Activated CD4-positive, alpha-beta memory T cell treated with anti-CD3 and anti-CD28 coated beads for 36 hours (primary cell): ENCODE data around the gene MTG2. TPM values are rescaled to one million over a fixed set of nuclear protein-coding genes. Genes with fewer than 3 reads are reported as not detected.

ENCODE experiments used
- CTCF ChIA-PET: fragments of 350-600 bp; sonication (Branson Sonifier 250); formaldehyde crosslinking; loops from one replicate; lab custom pipeline; 2021; ENCODE audit warnings: antibody characterized with exemption, inconsistent platforms; lab: Charles Lee
- POLR2A ChIA-PET: fragments of 350-600 bp; sonication (Branson Sonifier 250); formaldehyde crosslinking; loops from one replicate; lab custom pipeline; 2021; ENCODE audit warnings: antibody characterized with exemption; lab: Charles Lee
- DNase-seq: peaks from one replicate; pipeline ENCODE4 v3.0.0-alpha.2; 2020
- H3K27ac Mint-ChIP-seq: one replicate; pipeline ENCODE4 v1.8.0; 2021; ENCODE audit warnings: mixed read lengths
- H3K27me3 Mint-ChIP-seq: one replicate; pipeline ENCODE4 v1.8.0; 2021; ENCODE audit warnings: mixed read lengths
- H3K36me3 Mint-ChIP-seq: one replicate; pipeline ENCODE4 v1.8.0; 2021; ENCODE audit warnings: mixed read lengths
- H3K4me1 Mint-ChIP-seq: one replicate; pipeline ENCODE4 v1.8.0; 2021; ENCODE audit warnings: low read depth, mixed read lengths
- H3K4me3 Mint-ChIP-seq: one replicate; pipeline ENCODE4 v1.8.0; 2021; ENCODE audit warnings: mild to moderate bottlenecking, mixed read lengths
- H3K9me3 Mint-ChIP-seq: one replicate; pipeline ENCODE4 v1.8.0; 2021; ENCODE audit warnings: mixed read lengths
- intact Hi-C: fragments of 100-400 bp; cut with micrococcal nuclease; formaldehyde crosslinking; loops from one replicate; pipeline ENCODE4 v1.15.1; 2023
- total RNA-seq, 2 experiments: library from RNA; stranded (reverse); gene quantifications; one replicate each; pipeline ENCODE4 v1.2.3, GENCODE V29; 2021

MTG2 gene
- total RNA-seq, 2 experiments from 2014 or later = 31.4 to 32.5 TPM

GRCh38 chr20:62230696-62231095 is 47.9 kb downstream of the MTG2 start:
- no peaks in the 10 kb centered on the region for H3K4me1 Mint-ChIP-seq
- peaks cover 4% of the 10 kb centered on the region for H3K9me3 Mint-ChIP-seq
- no peak overlapping the region for H3K27ac Mint-ChIP-seq
- intact Hi-C loops = loop anchor here (10.0 kb wide), 1 partner anchor 166 kb away; the partner anchor contains the start of gene TAF4
- H3K4me3 Mint-ChIP-seq = no peak overlapping the region
- peaks cover 2% of the 10 kb centered on the region for H3K27me3 Mint-ChIP-seq
- DNase-seq = no peak
- ChIA-PET POLR2A (no interaction called here), CTCF (no interaction called here)
- H3K36me3 Mint-ChIP-seq = no peaks in the 10 kb centered on the region

DNA sequence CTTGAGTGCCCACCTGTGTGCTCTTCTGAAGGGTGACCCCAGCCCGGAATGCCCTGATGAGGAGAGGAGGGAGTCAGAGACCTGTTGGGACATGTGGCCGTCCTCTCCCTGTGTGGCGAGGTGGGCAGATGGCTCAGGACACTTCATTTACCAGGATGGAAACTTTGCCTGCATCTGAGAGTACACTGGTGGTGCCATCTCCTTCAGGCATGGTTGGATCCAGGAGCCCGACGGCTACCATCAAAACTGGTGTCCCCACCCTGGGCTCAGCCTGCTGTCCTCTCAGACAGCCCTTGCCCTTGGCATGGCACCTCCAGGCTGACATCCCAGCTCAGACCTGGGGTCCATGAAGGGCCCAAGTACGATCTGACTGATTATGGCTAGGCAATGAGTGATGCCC is 48.5 kb downstream of the MTG2 start:
- intact Hi-C loops = loop anchor here (10.0 kb wide), 1 partner anchor 166 kb away; the partner anchor contains the start of gene TAF4
- peaks cover 4% of the 10 kb centered on the region for H3K9me3 Mint-ChIP-seq
- POLR2A ChIA-PET = no interaction called here

GRCh38 chr20:62232194-62232593 is 49.4 kb downstream of the MTG2 start:
- no peak for DNase-seq
- no peak overlapping the region for H3K4me3 Mint-ChIP-seq
- CTCF ChIA-PET = no interaction called here
- intact Hi-C loops = loop anchor here (10.0 kb wide), 1 partner anchor 167 kb away; the partner anchor contains the start of gene TAF4
- H3K27ac Mint-ChIP-seq = no peak overlapping the region
- H3K27me3 Mint-ChIP-seq = no peaks in the 10 kb centered on the region
- POLR2A ChIA-PET = interaction anchor here (0.6 kb wide), 1 partner anchor 557 kb away, joined by 4 read pairs; no protein-coding TSS in a partner anchor
- H3K9me3 Mint-ChIP-seq = peaks cover 4% of the 10 kb centered on the region
- H3K36me3 Mint-ChIP-seq = no peaks in the 10 kb centered on the region
- no peaks in the 10 kb centered on the region for H3K4me1 Mint-ChIP-seq

More for the DNA sequence above, 48.5 kb downstream of the MTG2 start:
- no peak overlapping the region for H3K27ac Mint-ChIP-seq
- H3K36me3 Mint-ChIP-seq = no peaks in the 10 kb centered on the region
- H3K27me3 Mint-ChIP-seq = peaks cover 2% of the 10 kb centered on the region
- no peak for DNase-seq
- CTCF ChIA-PET = no interaction called here
- H3K4me1 Mint-ChIP-seq = no peaks in the 10 kb centered on the region
- H3K4me3 Mint-ChIP-seq = no peak overlapping the region

GRCh38 chr20:62232770-62233645 is 50.2 kb downstream of the MTG2 start:
- no peak for DNase-seq
- CTCF ChIA-PET = no interaction called here
- H3K4me1 Mint-ChIP-seq = peaks cover 5% of the 10 kb centered on the region
- H3K27ac Mint-ChIP-seq = no peak overlapping the region
- no peaks in the 10 kb centered on the region for H3K36me3 Mint-ChIP-seq
- peaks cover 4% of the 10 kb centered on the region for H3K9me3 Mint-ChIP-seq
- H3K4me3 Mint-ChIP-seq = no peak overlapping the region
- no peaks in the 10 kb centered on the region for H3K27me3 Mint-ChIP-seq
- intact Hi-C loops = loop anchor here (10.0 kb wide), 1 partner anchor 168 kb away; the partner anchor contains the start of gene TAF4
- POLR2A ChIA-PET = no interaction called here

DNA sequence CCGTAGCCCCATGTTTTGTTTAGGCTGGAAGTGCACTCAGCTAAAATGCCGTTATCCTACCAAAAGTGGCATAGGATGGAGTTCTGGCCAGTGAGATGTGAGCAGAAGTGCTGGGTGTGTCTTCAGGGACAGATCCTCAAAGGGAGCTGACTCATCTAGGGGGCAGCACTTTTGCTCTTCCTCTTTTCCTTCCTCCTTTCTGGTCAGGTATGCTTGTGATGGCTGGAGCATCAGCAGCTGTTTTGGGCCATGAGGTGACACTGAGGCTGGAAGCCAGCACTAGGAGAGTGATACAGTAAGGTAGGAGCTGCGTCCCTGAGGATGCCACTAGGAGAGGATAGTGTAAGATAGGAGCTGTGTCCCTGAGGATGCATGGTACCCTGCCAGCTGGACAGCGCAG is 50.9 kb downstream of the MTG2 start:
- ChIA-PET CTCF (interaction anchor here (0.8 kb wide), 1 partner anchor 337 kb away, joined by 3 read pairs; no protein-coding TSS in a partner anchor), POLR2A (no interaction called here)
- Mint-ChIP-seq H3K9me3 (peaks cover 4% of the 10 kb centered on the region), H3K4me1 (peaks cover 5% of the 10 kb centered on the region), H3K36me3 (no peaks in the 10 kb centered on the region), H3K27ac (no peak overlapping the region), H3K27me3 (no peaks in the 10 kb centered on the region), H3K4me3 (no peak overlapping the region)
- intact Hi-C loops = loop anchor here (10.0 kb wide), 1 partner anchor 169 kb away; the partner anchor contains the start of gene TAF4
- no peak for DNase-seq

DNA sequence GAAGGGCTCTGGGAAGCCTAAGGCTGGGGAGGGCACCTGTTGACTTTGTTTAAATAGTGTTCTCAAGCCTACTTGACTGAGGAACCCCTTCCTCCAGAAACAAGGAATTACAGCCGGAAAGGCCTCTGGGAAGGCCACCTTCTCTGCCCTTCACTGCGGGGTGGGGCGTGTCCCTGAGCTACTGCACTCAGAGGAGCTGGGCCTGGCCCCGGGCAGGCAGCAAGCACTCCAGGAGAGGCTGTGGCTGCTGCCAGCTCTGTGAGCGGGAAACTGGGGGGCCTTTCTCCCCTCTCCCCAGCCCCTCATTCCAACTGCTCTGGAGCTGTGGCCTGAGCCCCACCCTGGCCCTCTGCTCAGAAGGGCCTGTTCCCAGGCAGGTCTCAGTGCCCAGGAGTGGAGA is 51.5 kb downstream of the MTG2 start:
- peaks cover 4% of the 10 kb centered on the region for H3K9me3 Mint-ChIP-seq
- H3K36me3 Mint-ChIP-seq = no peaks in the 10 kb centered on the region
- no peak for DNase-seq
- peaks cover 8% of the 10 kb centered on the region for H3K4me1 Mint-ChIP-seq
- POLR2A ChIA-PET = no interaction called here
- no peaks in the 10 kb centered on the region for H3K27me3 Mint-ChIP-seq
- H3K27ac Mint-ChIP-seq = no peak overlapping the region
- H3K4me3 Mint-ChIP-seq = no peak overlapping the region
- CTCF ChIA-PET = interaction anchor here (0.8 kb wide), 1 partner anchor 338 kb away, joined by 3 read pairs; no protein-coding TSS in a partner anchor
- intact Hi-C loops = loop anchor here (10.0 kb wide), 1 partner anchor 170 kb away; the partner anchor contains the start of gene TAF4

- peaks cover 4% of the 10 kb centered on the region for H3K9me3 Mint-ChIP-seq
- no peak overlapping the region for H3K27ac Mint-ChIP-seq
- no peak for DNase-seq
- no peaks in the 10 kb centered on the region for H3K36me3 Mint-ChIP-seq
- intact Hi-C loops = loop anchor here (5.0 to 10.0 kb wide), 2 partner anchors 152 to 170 kb away; partner anchors contain the start of genes RPS21 and TAF4
- CTCF ChIA-PET = no interaction called here
- POLR2A ChIA-PET = no interaction called here
- peaks cover 16% of the 10 kb centered on the region for H3K4me1 Mint-ChIP-seq
- H3K27me3 Mint-ChIP-seq = no peaks in the 10 kb centered on the region
- H3K4me3 Mint-ChIP-seq = no peak overlapping the region
These were observed 52.4 kb downstream of the MTG2 start for GRCh38 chr20:62235001-62235776.

- no peak overlapping the region for H3K27ac Mint-ChIP-seq
These were observed 52.9 kb downstream of the MTG2 start for GRCh38 chr20:62235777-62236157.

GRCh38 chr20:62236200-62236599 is 53.4 kb downstream of the MTG2 start:
- intact Hi-C loops = loop anchor here (5.0 to 10.0 kb wide), 2 partner anchors 151 to 171 kb away; partner anchors contain the start of genes RPS21 and TAF4
- no peaks in the 10 kb centered on the region for H3K27me3 Mint-ChIP-seq
- H3K9me3 Mint-ChIP-seq = peaks cover 4% of the 10 kb centered on the region
- H3K27ac Mint-ChIP-seq = no peak overlapping the region
- H3K4me3 Mint-ChIP-seq = no peak overlapping the region
- H3K36me3 Mint-ChIP-seq = no peaks in the 10 kb centered on the region
- H3K4me1 Mint-ChIP-seq = peaks cover 24% of the 10 kb centered on the region
- POLR2A ChIA-PET = no interaction called here
- CTCF ChIA-PET = no interaction called here
- DNase-seq = no peak

More at GRCh38 chr20:62235777-62236157, 52.9 kb downstream of the MTG2 start:
- ChIA-PET POLR2A (no interaction called here), CTCF (no interaction called here)
- H3K27me3 Mint-ChIP-seq = no peaks in the 10 kb centered on the region
- no peak for DNase-seq
- H3K9me3 Mint-ChIP-seq = peaks cover 4% of the 10 kb centered on the region
- H3K4me1 Mint-ChIP-seq = peaks cover 21% of the 10 kb centered on the region
- intact Hi-C loops = loop anchor here (5.0 to 10.0 kb wide), 2 partner anchors 152 to 171 kb away; partner anchors contain the start of genes RPS21 and TAF4
- no peak overlapping the region for H3K4me3 Mint-ChIP-seq
- H3K36me3 Mint-ChIP-seq = no peaks in the 10 kb centered on the region

DNA sequence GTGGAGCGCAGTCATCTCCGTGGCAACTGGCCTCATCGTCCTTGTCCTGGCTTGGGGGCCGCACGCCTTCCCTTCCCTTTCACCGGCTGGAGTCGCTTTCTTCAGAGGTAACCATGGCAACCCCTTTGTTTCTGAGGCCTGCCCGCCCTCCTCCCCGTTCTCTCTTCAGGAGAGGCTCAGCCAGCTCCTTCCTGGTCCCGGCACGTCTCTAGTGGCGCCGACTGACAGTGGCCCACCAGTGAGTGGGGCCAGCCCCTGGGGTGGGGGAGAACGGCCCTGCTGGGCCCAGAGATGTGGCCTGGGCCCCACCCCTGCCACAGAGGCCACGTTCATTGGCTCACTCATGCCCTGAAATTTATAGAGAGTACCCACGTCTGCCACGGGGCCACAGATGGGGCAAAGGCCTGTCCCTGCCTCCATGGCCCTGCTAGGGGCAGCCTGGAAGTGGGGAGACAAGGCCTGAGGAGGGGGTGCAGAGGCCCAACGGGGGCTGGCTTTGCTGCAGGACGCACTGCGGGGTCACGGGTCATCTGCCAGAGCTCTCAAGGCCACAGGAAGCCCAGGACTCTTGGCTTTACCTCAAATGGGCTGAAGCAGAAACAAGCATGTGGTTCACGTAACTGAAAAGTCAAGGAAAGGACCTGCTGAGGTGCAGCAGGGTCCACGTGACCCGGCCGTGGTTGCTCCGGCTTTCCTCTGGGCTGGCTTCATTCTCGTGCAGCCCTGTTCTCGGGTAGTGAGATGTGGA is 54.1 kb downstream of the MTG2 start:
- Mint-ChIP-seq H3K36me3 (no peaks in the 10 kb centered on the region), H3K27me3 (no peaks in the 10 kb centered on the region), H3K4me3 (no peak overlapping the region), H3K4me1 (peaks cover 32% of the 10 kb centered on the region), H3K27ac (no peak overlapping the region), H3K9me3 (peaks cover 4% of the 10 kb centered on the region)
- CTCF ChIA-PET = no interaction called here
- DNase-seq = no peak
- POLR2A ChIA-PET = no interaction called here
- intact Hi-C loops = loop anchor here (5.0 to 10.0 kb wide), 2 partner anchors 150 to 172 kb away; partner anchors contain the start of genes RPS21 and TAF4

DNA sequence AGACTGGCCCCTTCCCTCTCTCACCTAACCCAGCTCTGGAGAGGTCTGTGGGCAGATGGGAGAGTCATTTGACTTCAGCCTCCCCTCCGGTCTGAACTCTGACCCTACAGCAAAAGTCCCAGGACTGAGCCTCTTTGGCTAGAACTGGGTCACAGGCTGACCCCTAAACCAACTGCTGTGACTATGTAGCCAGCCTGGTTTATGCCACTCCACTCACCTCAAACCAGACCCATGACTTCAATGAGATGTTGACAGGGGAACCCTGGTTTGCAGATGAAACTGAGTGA is 54.6 kb downstream of the MTG2 start:
- Mint-ChIP-seq H3K27me3 (no peaks in the 10 kb centered on the region), H3K4me1 (peaks cover 33% of the 10 kb centered on the region), H3K36me3 (no peaks in the 10 kb centered on the region), H3K27ac (no peak overlapping the region), H3K9me3 (peaks cover 4% of the 10 kb centered on the region), H3K4me3 (peak overlapping the region; percentile 70)
- DNase-seq = no peak
- ChIA-PET CTCF (interaction anchor here (0.5 to 1.3 kb wide), 2 partner anchors 65 to 224 kb away, joined by 3 to 4 read pairs; partner anchors contain the start of gene ADRM1), POLR2A (no interaction called here)
- intact Hi-C loops = loop anchor here (5.0 to 10.0 kb wide), 2 partner anchors 150 to 173 kb away; partner anchors contain the start of genes RPS21 and TAF4
